ENCODE data around the gene SLC44A1.
"Not testable (repeated sequence)": the region's sequence is repeated elsewhere in the genome, so short reads cannot be mapped to it uniquely, and the experiment has no call there.

The SLC44A1 gene

GRCh38 chr9:105242062-105242461 lies 2.4 kb upstream of the SLC44A1 start:
- DNase-seq (ENCODE audit: low read depth in 3 of 3) = no peak

DNA sequence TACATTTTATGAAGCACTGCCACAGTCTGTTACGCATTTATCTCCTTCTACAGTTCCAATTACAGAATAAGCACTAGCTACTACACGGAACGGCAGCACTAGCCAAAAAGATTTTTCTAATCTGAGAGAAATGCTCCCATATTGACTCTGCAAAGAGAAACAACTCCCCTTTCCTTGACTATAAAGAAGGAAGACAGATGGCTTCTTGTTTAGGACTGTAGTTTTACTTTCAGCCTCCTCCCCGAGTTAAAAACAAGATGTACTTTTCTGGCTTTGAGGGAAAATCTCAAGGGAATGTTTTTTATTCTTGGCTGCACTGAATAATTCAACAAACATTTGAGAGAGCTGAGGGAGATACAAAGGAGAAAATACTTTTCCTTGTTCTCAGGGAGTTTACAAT lies 1.9 kb upstream of the SLC44A1 start:
- no peak for DNase-seq (ENCODE audit: low read depth in 3 of 3)

DNA sequence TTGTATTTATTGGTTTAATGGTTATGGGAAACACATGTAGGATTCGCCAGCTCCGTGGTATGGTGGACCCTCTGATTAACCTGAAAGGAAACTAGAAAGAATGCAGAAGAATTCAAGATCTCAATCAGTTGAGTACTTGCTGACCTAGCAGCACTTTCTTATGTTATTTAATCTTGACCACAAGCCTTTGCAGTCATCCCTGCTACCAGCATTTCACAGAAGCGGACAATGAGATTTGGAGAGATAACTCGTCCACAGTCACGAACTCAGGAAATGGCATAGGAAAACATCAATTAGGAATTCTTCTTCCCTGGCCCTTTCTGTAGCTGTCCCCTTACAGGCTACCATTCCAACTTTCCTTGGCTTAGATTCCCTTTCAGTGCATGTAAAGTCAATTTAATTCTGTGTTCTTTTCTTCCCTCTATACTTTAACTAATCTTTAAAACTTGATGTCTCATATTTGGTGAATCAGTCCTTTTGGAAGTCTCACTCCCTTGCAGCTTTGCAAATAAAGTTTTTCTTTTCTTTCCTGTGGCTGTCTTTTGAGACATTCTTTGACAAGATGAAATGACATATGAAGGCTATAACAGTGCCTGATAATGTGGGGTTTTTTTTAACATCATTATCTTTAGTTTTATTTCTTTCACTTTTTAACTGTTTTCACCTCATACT lies 1.3 kb upstream of the SLC44A1 start:
- no peak for DNase-seq (ENCODE audit: low read depth in 3 of 3)

- DNase-seq (ENCODE audit: low read depth in 3 of 3) = no peak
Measured at GRCh38 chr9:105244734-105245028, 230 bp downstream of the SLC44A1 start.

- peak; percentile 0 to 28 (median 3) for DNase-seq (ENCODE audit: low read depth in 3 of 3)
Measured at GRCh38 chr9:105245029-105245890, 809 bp downstream of the SLC44A1 start.

DNA sequence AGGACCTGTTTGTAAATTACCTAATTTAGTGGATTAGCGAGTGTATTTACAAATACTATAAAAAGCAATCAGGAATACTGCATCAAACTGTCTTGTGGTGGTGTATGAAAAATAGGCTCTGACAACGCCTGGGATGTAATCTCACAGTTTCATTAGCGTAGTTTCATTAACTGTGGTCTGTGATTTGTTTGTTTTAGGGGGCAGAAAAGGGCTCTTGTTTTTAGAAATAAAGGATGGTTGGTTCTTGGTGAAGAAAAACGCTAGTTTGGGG lies 1.4 kb downstream of the SLC44A1 start:
- no peak for DNase-seq (ENCODE audit: low read depth in 3 of 3)

DNA sequence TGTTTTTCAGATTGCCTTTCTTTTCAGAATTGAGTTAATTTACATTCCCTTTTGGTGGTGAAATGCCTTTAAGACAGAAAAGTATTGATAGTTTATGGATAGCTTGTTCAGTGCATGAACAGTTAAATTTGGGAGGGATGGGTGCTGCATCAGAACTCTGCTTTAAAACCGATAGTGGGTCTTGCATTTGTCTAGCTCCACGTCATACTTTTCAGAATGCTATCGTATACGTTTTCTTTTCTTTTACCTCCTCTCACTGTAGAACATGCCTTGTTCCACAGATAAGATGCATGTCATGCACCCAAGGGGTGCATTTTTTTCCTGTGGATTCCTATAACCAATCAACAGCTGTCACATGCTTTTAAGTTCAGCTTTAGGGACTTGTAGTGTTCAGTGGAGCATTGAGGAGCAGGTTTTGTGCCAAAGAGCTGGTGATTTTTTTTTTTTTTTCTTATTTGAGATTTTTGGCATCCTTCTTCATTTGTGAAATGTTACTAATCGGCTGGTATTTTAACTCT lies 2.3 kb downstream of the SLC44A1 start:
- no peak for DNase-seq (ENCODE audit: low read depth in 3 of 3)

GRCh38 chr9:105248691-105249090 lies 4.2 kb downstream of the SLC44A1 start:
- DNase-seq (ENCODE audit: low read depth in 3 of 3) = no peak

GRCh38 chr9:105251133-105251532 lies 6.7 kb downstream of the SLC44A1 start:
- no peak for DNase-seq (ENCODE audit: low read depth in 3 of 3)

DNA sequence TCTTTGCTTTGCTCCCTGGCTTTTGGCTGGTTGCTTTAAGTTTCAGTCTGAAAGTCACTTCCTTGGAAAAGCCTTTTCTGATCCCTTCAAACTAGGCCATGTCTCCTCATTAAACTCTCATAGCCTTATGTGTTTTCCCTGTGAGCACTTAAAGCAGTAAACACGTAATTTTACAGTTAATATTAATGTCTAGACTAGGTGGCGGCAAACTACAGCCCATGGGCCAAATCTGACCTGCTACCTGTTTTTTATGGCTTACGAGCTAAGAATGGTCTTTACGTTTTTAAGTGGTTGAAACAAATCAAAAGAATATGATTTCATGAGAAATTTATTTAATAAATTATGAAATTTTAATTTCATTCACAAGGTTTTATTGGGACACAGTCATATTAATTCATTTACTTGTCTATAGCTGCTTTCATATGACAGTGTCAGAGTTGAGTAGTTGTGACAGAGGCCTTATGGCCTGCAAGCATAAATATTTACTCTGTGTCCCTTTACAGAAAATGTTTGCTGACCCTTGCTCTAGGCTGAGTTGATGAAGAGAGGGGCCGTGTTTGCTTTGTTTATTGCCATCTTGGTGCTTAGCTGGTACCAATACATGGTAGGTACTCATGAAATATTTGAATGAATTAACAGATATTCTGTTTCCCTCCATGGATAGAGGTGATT lies 7.4 kb downstream of the SLC44A1 start:
- DNase-seq (ENCODE audit: low read depth in 3 of 3) = no peak

GRCh38 chr9:105252405-105252756 lies 7.9 kb downstream of the SLC44A1 start:
- no peak for DNase-seq (ENCODE audit: low read depth in 3 of 3)

DNA sequence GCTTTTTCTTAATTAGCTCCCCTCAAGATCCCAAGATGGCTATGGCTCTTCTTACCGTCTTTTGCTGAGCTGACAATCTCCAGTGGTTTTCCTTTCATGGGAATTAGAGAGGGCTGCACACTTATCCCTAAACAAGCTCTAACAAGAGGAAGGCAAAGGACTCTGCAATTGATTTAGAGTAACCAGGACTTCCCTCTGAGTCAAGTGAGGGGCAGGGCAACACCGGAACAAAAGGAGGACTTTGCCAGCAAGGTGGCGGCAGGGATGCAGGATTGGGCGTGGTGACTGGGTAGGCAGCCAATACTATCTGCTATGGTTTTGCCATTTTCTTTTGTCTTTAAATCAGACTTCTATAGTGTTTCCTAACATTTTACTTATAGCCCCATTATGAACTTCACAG lies 9.8 kb downstream of the SLC44A1 start:
- no peak for DNase-seq (ENCODE audit: low read depth in 3 of 3)

- DNase-seq (ENCODE audit: low read depth in 3 of 3) = no peak
Measured at GRCh38 chr9:105255421-105255820, 11.0 kb downstream of the SLC44A1 start.

DNA sequence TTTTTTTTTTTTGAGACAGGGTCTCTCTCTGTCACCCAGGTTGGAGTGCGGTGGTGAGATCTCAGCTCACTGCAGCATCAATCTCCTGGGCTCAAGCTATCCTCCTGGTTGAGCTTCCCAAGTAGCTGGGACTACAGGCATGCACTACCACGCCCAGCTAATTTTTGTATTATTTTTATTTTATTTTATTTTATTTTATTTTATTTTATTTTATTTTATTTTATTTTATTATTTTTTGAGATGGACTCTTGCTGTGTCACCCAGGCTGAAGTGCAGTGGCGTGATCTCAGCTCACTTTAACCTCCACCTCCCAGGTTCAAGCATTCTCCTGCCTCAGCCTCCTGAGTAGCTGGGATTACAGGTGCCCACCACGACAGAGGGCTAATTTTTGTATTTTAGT lies 12.1 kb downstream of the SLC44A1 start:
- not testable (repeated sequence) for DNase-seq (ENCODE audit: low read depth in 3 of 3)

- DNase-seq (ENCODE audit: low read depth in 3 of 3) = no peak
Measured at GRCh38 chr9:105257809-105258208, 13.4 kb downstream of the SLC44A1 start.

GRCh38 chr9:105258225-105258737 lies 13.8 kb downstream of the SLC44A1 start:
- no peak for DNase-seq (ENCODE audit: low read depth in 3 of 3)

GRCh38 chr9:105259274-105259673 lies 14.8 kb downstream of the SLC44A1 start:
- DNase-seq (ENCODE audit: low read depth in 3 of 3) = no peak

DNA sequence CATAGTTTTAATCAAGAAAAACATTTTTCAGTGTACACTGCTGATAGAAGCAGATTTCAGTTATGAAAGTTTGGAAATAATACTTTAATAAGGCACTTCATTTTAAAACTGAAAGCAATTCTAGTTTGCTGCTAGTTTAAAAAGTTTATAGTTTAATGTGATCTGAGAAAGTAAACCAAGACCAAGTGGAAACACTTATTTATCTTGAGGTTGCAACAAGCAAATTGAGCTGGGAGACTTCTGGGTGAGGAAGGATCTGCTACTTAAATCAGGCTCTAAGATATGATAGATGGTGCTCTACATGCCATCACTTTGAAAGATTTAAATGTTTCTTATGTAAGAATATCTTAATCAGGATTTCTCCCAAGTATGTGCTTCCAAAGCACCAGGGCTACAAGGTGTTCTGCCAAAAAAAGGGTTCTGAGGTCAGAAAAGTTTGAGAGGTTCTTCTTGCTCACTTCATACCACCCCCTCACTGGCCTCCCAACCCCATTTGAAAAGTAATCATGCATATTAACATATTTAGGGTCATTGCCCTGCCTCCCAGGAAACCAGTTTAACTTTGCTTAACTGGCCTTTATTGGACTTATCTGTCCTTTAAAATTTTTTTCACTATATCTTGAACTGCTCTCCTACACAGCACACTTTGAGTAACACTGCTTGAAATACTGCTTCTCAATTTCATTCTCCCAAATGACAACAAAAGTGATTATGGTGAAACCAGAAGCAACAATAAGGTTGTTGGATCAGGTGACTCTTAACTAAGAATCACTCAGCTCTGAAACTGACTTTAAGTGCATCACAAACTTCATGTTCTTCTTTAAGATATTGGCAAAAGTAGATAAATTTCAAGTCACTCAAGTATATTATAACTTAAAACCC lies 15.5 kb downstream of the SLC44A1 start:
- DNase-seq (ENCODE audit: low read depth in 3 of 3) = no peak

- no peak for DNase-seq (ENCODE audit: low read depth in 3 of 3)
Measured at GRCh38 chr9:105262497-105262896, 18.0 kb downstream of the SLC44A1 start.

DNA sequence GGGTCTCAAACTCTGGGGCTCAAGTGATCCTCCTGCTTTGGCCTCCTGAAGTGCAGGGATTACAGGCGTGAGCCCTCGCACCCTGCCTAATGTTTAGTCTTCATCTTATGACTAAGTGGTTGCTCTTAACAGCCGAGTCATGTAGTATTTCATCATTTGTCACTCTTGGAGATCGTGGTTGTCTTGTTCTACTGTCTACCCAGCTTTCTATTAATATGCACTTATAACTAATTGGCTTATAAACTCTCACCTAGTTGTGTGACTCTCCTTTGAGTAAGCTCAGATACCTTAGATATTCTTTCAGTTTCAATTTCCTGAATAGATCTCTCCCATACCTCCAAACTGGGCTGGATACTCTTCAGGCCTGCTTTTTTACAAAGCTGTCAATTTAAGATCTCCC lies 19.9 kb downstream of the SLC44A1 start:
- no peak for DNase-seq (ENCODE audit: low read depth in 3 of 3)

DNA sequence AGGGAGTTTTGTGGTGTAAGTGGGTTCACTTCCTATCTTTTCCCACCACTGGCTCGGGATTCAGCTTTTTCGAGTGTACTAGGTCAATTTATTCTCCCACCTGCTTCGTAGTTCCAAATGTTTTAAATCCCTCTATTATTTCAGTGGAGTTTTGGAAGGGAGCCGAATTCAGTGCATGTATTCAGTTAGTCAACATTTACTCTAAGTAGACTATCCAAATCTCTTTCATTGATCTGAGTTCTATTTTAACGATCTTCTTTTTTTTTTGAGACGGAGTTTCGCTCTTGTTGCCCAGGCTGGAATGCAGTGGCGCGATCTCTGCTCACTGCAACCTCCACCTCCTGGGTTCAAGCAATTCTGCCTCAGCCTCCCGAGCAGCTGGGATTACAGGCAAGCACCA lies 23.8 kb downstream of the SLC44A1 start:
- not testable (repeated sequence) for DNase-seq (ENCODE audit: low read depth in 3 of 3)

- no peak for DNase-seq (ENCODE audit: low read depth in 3 of 3)
Measured at GRCh38 chr9:105269593-105269992, 25.1 kb downstream of the SLC44A1 start.
